Ammon's horn (tissue), 1 donor: ENCODE data around the gene SH3GL3.

Source experiments
- DNase-seq: peaks from one replicate; pipeline ENCODE4 v3.0.0-alpha.2; 2016; ENCODE audit warnings: low spot score

Gene SH3GL3

DNA sequence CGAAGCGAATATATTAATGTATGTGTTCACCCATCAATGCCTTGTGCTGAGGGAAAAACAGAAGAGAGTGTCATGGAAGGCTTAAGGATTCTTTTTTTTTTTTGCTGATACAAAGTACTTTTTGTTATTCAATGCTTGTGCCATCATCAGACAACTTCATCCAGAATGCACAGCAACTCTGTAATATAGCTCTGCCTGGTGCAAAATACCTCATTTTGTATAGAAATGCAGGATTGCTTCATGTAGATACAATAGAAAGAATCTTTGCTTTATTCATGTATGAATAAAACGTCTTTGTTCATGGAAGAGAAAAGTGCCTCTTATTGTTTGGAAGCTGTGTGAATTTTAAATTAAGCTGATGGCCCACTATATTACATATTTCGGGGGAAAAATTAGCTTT, 62.9 kb downstream of the SH3GL3 start:
- DNase-seq, result peak; percentile 25

- DNase-seq, result no peak
Measured at GRCh38 chr15:83512459-83512858, 65.3 kb downstream of the SH3GL3 start.

- DNase-seq, result no peak
Measured at GRCh38 chr15:83514584-83514983, 67.4 kb downstream of the SH3GL3 start.

GRCh38 chr15:83515164-83515563, 68.0 kb downstream of the SH3GL3 start:
- no peak for DNase-seq

DNA sequence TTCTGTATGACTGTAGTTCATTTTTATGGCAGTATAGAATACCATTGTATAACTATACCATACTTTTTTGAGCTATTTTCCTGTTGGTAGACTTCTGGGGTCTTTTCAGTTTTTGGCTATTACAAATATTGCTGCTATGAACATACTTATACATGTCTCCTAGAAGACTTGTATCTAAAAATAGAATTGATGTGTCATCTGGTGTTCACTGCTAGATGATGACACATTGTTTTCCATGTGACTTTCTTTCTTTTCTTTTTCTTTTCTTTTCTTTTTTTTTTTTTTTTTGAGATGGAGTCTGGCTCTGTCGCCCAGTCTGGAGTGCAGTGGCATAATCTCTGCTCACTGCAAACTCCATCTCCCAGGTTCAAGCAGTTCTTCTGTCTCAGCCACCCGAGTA, 69.8 kb downstream of the SH3GL3 start:
- no peak for DNase-seq

DNA sequence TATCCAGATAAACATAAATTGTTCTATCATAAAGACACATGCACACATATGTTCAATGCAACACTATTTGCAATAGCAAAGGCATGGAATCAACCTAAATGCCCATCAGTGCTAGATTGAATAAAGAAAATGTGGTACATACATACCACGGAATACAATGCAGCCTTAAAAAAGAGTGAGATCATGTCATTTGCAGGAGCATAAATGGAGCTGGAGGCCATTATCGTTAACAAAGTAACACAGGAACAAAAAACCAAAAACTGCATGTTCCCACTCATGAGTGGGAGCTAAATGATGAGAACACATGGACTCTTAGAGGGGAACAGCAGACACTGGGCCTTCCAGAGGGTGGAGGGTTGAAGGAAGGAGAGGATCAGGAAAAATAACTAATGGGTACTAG, 79.2 kb downstream of the SH3GL3 start:
- DNase-seq, result no peak

- DNase-seq, result no peak
Measured at GRCh38 chr15:83533410-83533962, 86.3 kb downstream of the SH3GL3 start.

DNA sequence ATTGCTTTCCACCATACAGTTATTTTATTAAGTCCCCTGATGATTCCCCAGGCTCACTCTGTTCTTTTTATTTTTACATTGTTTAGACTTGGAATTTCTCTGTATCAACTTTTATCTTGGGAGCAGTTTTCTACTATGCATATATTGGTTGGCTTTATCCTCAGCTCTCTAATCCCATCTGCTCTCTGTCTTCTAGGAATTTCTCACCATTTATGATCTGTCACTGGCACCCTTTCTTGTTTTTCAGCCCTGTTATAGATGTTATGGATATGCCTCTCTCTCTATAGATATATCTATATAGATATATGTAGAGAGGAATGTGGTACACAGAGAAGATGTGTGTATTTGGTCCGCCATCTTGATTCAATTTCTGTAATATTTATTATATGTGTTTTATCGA, 90.5 kb downstream of the SH3GL3 start:
- no peak for DNase-seq

DNA sequence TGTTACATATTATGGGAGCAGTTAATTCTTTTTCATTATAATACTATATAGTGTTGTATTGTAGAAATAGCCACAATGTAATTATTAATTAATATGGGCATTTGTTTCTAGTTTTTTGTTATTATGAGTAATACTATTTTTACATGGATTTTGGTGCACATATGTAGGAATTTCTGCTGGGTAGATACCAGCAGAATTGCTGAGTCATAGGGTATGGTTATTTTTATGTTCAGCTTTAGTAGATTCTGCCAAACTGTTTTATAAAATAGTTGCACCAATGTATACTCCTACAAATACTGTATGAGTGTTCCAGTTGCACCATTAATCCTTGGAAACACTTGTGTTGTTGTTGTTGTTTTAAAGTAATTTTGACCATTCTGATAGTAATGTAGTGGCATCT, 91.5 kb downstream of the SH3GL3 start:
- DNase-seq, result no peak

DNA sequence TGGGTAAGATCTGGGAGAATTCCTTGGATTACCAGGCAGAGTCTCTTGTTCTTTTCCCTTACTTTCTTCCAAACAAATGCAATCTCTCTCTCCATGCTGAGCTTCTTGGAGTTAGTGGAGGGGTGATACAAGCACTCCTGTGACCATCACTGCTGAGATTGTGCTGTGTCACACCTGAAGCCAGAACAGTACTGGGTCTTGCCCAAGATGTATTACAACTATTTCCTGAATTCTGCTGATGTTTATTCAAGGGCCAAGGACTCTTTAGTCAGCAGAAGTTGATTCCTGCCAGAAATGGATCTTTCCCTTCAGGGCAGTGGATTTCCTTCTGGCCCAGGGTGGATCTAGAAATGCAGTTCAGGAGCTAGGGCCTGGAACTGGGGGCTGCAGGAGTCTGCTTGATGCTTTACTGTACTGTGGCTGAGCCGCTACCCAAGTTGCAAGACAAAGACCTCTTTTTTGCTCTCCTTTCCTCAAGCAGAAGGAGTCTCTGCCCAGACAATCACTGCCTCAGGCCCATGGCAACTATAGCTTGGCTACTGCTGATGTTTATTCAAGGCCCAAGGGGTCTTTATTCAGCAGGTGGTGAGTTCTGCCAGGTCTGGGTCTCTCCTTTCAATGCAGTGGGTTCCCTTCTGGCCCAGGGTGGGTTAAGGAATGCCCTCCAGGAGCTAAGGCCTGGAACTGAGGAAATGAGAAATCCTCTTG, 98.8 kb downstream of the SH3GL3 start:
- no peak for DNase-seq

DNA sequence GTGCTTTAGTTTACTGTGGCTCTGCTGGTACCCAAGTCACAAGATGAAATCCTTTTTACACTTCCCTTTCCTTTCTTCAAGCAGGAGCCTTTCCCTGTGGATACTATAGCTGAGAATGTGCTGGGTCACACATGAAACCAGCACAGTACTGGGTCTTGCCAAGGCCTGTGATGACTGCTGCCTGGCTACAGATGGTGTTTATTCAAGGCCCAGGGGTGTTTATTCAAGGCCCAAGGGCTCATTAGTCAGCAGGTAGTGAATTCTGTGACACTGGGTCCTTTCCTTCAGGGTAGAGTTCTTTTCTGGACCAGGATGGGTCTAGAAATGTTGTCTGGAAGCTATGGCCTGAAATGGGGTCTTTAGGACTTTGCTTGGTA, 99.4 kb downstream of the SH3GL3 start:
- no peak for DNase-seq

- DNase-seq, result no peak
Measured at GRCh38 chr15:83547168-83547567, 100.0 kb downstream of the SH3GL3 start.

DNA sequence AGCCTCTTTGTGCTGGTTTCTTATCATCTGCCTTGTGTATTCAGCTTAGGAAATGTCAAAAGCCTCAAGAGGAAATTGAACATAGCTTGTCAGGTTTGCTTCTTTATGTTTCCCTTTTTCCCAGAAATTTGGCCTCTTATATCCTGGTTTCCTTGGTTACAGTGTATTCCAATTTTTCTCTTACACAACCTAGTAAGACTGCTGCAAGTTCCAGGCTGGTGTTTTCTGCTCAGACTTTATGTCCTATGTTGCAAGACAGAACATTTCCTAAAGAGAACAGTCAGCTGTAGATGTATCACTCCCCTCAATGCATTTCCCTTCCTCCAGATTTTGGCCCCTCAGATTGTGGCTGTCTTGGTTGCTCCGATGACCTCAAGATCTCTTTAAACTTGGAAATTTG, 102.5 kb downstream of the SH3GL3 start:
- DNase-seq, result no peak

GRCh38 chr15:83554558-83554957, 107.4 kb downstream of the SH3GL3 start:
- DNase-seq, result no peak

- no peak for DNase-seq
Measured at GRCh38 chr15:83555383-83555782, 108.2 kb downstream of the SH3GL3 start.

DNA sequence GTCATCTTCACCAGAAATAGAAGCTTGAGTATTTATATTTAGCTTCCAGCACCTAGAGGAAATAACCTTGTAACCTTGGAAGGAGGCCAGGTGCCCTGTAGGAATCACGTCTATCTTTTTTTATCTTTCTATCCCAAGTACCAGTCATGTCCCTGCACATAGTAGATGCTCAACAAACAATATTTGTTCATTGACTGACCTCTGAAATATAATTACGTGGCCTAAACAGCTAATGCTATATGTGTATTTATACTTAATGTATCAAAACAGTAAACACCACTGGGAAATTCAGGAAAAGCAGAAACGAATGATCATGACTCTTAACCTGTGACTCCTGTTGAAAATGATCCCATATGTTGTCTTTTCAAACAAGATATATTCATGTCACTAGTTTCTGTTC, 108.9 kb downstream of the SH3GL3 start:
- DNase-seq, result no peak

DNA sequence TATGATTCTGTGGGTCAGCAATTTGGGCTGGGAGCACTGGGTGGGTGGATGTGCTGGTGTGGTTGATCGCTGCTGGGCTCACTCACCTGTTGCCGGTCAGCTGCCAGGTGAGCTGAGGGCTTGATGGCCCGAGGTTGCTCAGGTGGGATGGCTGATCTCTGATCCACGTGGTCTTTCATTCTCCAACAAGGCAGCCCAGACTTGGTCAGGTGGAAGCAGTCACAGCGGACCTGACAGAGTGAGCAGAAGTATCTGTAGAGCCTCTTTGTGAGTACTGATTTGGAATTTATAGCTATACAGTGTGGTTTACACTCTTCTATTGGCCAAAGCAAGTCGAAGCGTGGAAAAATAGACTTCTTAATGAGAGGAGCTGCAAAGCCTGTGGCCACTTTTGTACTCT, 109.6 kb downstream of the SH3GL3 start:
- no peak for DNase-seq

DNA sequence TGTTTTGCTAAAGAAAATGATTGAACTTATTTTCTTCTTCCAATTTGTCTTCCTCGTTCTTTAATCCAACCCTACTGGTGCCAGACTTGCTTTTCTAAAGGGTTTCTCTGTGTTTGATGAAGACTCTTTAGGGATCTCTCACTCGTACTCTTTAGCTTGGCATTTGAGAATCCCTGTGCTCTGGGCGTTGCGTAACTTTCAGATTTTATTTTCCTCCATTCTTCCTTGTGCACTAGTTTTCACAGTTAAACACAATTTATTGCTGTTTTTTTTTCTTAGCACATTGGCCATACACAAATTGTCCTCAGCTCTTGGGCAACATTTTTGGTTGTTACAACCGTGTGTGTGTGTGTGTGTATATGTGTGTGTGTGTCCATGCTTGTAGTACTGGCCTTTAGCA, 111.0 kb downstream of the SH3GL3 start:
- DNase-seq, result no peak

DNA sequence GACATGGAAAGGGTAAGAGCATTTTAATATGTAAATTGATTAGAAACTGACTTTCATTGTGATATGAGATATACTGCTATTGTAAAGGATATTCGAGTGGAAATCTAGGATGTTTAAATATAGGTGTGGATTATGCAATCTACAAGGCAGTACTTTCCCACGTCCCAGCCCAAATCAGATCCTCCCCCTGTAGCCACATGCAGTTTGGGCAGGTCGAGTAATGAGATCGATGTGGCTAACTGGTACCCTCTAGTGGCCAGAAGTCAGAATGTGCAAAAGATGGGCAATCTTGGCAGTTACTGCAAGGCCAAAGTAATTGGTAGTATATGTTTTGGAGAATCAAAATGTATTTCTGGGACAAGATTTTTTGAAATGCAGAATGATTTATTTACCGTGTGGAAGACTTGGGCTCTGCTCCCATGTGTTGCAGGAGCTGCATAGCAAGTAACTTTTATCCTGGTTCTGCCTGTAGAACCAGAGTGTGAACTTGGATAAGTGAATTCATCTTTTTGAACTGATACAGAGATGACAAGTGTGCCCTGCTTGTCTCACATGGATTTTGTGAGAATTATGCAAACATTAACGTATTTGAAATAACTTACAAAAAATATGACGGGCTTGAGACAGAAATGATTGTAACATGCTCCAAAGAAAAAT, 112.3 kb downstream of the SH3GL3 start:
- DNase-seq, result peak; percentile 89

GRCh38 chr15:83561661-83562060, 114.5 kb downstream of the SH3GL3 start:
- DNase-seq, result no peak

- no peak for DNase-seq
Measured at GRCh38 chr15:83565138-83565537, 118.0 kb downstream of the SH3GL3 start.

DNA sequence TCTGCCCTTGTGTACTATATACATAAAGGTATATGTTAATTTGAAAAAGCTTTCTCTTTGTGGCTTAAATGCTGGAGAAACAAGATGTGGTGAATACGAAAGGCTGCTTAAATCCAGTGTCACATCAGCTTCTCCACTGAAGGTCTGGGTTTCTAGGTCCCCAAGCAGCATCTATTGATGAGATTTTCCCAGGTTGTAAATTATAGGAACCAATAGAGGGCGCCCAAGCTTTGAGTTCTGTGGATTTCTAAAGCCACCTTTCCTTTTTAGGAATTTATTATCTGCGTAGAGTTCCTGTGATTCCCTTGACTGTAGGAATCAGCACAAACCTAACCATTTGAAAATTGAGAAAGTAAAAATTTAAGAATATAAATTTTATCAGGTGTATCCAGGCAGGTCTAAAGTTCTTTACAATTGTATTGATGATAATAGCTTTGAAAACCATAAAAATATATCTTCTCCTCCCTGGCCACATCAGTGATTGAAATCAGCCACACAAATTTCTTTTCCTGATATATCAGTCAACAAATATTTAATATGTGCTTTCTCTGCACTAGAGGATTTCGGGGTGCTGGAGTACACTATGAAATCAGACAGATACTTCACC, 118.5 kb downstream of the SH3GL3 start:
- peak; percentile 39 for DNase-seq

- no peak for DNase-seq
Measured at GRCh38 chr15:83567318-83567717, 120.2 kb downstream of the SH3GL3 start.
